GM18870 (cell line): ENCODE results near the gene CEP164.
"Not testable (repeated sequence)": the region's sequence is repeated elsewhere in the genome, so short reads cannot be mapped to it uniquely, and the experiment has no call there.

ENCODE experiments used
- ATAC-seq: cut with Tn5 transposase; IDR thresholded peaks from one replicate; pipeline ENCODE4 v1.9.1; 2021; ENCODE audit warnings: moderate library complexity; ENCODE audit not compliant: unreplicated experiment

CEP164 gene

GRCh38 chr11:117303646-117304315 is 23.9 kb upstream of the CEP164 start:
- ATAC-seq = no peak

GRCh38 chr11:117305145-117305544 is 22.5 kb upstream of the CEP164 start:
- no peak for ATAC-seq

DNA sequence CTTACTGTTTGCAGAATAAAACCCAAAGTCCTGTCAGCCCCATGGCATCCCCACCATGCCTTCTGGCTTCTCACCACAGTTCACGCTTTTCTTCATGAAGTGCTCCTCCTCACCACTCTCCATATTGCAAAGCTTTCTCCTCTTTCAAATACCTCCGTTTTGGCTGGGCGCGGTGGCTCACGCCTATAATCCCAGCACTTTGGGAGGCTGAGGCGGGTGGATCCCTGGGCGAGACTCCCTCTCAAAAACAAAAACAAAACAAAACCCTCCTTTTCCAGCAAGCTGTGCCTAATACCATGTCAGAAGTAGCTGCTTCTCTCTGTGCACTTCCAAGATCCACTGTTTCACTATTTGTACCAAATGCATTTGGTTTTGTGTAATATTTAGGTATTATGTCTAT is 18.3 kb upstream of the CEP164 start:
- no peak for ATAC-seq

GRCh38 chr11:117313091-117313490 is 14.6 kb upstream of the CEP164 start:
- no peak for ATAC-seq

DNA sequence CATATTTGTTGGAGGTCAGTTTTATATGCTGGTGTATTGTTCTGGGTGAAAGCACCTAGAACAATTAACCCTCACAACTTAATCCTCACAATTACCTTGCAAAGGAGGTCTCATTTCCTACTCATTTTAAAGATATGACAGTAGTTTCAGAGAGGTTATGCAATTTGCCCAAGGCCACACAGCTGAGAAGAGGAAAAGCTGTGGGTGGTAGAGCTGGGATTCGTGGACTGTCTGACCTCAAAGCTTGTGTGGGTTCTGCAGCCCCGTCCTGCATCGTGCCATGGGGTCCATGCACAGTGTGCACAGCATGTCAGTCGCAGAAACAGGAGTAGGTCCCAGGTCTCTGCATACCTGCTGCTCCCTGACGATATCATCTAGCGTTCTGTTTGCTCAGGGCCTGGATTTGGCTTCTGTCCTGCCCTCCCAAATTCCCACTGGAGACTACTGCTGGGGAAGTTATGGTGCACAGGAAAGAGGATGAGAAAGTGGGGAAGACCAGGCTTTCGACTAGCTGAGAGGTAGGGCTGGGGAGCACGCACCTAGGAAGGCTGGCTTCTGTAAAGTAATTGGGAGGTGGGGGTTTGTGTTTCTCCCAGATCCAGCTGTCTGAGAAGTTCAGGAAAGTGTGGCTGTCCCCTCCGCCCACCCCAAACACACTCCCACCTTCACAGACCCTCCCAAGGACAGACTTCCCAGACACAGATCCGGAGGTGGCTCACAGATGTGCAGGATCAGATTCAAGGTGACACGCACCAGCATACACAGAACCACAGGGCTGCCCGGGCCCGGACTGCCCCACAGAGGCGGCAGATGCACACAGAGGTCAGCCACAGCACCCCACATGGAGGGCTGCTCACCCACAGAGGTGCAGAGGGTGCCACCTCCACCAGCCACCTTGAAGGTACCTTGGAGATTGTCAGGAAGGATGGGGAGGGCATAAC is 13.6 kb upstream of the CEP164 start:
- ATAC-seq = no peak

DNA sequence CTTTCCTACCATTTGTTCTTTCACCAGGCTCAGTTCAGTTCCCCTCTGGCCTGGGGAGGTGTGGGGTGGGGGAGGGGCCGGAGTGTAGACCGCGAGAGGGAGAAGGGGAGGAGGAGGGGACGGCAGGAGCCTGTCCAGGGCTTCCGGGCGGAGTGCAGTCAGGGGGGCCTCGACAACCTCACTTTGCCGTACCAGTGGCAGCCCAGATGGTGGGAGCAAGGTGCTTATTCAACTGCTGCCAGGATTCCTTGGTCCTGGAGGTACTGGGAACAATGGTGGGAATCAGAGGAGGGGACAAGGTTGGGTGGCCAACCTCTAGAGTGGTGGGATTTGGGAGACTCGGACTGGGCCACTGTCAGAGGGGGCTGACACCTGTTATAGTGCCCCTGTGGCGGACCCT is 12.8 kb upstream of the CEP164 start:
- ATAC-seq = no peak

DNA sequence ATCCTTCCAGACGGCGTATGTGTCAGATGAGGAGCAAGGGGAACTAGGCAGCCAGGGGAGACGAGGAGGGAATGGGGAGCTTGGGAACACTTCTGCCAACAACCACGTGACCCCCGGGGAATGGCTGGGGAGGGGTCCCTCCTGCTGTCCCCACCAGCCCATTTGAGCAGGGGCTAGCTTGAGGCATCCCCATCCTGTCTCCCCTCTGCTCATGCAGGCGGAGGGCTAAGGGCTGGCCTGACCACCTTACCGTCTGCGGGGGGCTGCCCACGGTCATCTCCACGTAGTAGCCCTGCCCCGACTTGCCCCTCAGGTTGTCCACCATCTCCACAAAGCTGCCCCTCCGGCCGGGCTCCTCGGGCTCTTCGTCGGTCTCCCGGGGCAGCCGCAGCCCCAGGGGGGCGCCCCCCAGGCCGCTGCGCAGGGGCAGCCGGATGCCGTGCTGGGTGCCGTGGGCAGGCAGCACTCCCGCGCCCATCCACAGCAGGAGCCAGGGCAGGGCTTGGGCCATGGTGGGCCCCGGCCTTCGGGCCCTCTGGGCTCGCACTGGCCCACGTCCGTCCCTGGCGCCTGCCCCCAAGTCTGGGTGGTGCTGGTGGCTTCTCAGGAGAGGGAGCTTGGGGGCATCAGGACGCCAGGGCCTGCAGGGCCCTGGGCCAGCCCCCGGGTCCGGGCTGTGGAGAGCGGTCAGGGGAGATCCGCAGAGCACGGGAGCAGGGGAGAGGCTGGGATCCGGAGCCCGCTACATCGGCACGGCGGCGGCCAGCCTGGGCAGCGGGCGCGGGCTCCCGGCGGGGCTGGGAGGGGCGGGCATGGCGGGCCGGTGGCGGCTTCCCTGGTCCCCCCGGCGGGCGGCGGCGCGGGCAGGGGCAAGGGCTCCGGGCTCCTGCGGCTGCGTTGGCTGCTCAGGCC is 12.1 kb upstream of the CEP164 start:
- ATAC-seq = no peak

GRCh38 chr11:117316197-117316961 is 11.3 kb upstream of the CEP164 start, which contains the start of gene BACE1:
Gene BACE1, minus strand, starts transcription at chr11:117316256. Its CDS starts 461 bp downstream, at chr11:117315795.
- no peak for ATAC-seq

DNA sequence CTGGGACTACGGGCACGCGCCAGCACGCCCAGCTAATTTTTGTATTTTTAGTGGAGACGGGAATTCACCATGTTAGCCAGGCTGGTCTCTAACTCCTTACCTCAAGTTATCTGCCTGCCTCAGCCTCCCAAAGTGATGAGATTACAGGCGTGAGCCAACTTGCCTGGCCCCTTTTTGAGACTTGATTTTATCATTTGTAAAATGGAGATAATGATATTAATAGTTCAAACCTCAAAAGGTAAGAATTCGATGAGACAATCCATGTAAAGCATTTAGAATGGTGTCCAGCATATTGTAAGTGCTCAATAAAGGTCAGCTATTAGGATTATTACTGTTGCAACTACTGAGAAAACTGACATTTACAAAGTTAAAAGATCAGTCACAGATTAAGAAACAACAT is 8.9 kb upstream of the CEP164 start:
- ATAC-seq = no peak

- ATAC-seq = no peak
Observed at GRCh38 chr11:117319214-117319840, 8.3 kb upstream of the CEP164 start.

- ATAC-seq = not testable (repeated sequence)
Observed at GRCh38 chr11:117327255-117327566, 443 bp upstream of the CEP164 start.

GRCh38 chr11:117328375-117329010 is 839 bp downstream of the CEP164 start:
- no peak for ATAC-seq

DNA sequence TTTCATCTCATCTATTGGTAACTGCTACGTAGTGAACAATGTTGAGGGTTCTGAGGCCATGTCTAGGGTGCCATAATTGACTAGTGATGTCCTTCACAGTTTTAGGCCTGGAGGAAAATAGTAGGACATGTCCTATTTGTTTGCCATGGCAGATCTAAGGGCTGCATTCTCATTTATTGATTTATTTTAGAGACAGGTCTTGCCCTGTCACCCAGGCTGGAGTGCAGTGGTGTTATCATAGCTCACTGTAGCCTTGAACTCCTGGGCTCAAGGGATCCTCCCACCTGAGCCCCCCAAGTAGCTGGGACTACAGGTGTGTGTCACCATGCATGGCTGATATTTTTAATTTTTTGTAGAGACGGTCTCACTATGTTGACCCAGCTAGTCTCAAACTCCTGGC is 5.2 kb downstream of the CEP164 start:
- no peak for ATAC-seq

DNA sequence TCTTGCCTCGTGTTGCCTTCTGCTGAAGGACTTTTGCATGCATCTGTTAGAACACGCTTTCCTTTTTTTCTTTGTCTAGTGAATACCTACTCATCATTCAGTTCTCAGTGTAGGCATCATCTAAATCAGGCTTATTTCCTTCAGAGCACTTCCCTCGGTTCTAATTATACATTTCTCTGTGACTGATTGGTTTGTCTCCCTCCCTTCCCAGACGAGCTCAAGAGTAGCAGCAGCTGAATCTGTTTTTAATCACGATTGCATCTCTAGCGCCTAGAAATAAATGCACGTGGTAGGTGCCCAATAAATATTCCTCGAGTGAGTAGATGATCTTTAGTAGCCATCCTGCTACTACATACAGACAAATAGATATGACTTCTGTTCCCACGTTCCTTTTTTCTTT is 6.3 kb downstream of the CEP164 start:
- no peak for ATAC-seq

- ATAC-seq = no peak
Observed at GRCh38 chr11:117334896-117335295, 7.2 kb downstream of the CEP164 start.

DNA sequence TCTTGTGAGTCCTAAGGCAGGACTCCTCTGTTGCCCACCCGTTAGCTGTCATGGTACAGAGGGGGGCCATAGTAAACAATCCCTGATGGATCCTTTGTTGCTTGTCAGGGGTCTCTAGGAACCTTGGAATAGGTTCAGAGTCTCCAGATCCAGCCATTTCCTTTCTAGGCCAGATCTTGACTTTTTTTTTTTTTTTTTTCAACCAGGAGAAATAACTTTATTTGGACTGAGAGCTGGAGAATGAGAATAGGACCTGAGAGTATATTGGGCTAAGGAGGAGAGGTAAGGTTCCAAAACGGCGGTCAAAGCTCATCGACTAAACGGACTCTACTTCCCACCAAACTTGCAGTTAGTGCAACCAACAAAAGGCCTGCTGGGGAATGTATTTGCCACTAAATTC is 7.7 kb downstream of the CEP164 start:
- ATAC-seq = no peak

DNA sequence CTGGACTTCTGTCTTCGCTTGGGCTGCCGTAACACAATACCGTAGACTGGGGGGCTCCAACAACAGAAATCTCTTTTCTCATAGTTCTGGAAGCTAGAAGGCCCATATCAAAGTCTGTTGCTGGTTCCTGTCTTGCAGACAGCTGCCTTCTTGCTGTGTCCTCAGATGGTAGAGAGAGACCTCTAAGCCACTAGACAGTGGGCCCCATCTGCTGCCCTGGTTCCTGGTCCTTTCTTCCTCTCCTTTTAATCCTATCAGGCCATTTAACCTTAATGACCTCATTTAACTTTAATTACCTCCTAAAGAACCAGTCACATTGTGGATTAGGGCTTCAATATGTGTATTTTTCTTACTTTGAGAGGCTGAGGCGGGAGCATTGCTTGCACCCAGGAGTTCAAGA is 9.4 kb downstream of the CEP164 start:
- no peak for ATAC-seq

DNA sequence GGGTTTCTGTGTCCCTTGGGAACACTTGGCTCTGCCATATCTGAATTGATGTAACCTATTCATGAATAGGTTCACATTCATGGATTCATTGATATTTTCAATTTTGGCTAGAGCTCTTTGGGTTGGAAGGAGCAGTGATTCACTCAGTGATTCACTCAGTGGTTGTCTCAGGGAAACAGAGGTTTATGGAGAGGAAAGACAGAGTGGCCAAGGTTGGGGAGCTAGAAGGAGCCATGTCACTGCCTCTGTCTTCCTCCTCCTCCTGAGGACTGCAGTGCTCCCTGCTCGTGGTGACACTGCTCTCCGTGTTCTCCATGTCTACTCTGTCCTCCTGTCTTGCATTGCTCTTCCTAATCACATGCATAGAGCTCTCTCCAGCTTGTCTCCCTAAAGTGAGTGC is 17.4 kb downstream of the CEP164 start:
- ATAC-seq = no peak

DNA sequence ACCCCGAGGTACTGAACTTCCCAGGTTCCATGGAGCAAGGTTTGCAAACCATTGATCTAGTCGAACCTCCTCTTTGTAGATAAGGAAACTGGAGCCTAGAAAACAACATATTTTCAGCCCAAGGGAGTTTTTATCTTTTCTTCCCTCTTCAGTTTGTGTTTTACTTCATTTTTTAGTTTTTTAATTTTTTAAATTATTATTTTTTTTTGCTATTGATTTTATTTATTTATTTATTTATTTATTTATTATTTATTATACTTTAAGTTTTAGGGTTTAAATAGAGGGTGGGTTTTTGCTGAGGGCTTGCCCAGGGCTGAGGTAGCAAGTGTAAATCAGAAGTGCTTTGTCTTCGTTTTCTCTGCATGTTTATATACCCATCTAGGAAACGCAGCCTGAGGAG is 26.9 kb downstream of the CEP164 start:
- no peak for ATAC-seq
